ENCODE data around the gene DNAJA4.

The DNAJA4 gene

DNA sequence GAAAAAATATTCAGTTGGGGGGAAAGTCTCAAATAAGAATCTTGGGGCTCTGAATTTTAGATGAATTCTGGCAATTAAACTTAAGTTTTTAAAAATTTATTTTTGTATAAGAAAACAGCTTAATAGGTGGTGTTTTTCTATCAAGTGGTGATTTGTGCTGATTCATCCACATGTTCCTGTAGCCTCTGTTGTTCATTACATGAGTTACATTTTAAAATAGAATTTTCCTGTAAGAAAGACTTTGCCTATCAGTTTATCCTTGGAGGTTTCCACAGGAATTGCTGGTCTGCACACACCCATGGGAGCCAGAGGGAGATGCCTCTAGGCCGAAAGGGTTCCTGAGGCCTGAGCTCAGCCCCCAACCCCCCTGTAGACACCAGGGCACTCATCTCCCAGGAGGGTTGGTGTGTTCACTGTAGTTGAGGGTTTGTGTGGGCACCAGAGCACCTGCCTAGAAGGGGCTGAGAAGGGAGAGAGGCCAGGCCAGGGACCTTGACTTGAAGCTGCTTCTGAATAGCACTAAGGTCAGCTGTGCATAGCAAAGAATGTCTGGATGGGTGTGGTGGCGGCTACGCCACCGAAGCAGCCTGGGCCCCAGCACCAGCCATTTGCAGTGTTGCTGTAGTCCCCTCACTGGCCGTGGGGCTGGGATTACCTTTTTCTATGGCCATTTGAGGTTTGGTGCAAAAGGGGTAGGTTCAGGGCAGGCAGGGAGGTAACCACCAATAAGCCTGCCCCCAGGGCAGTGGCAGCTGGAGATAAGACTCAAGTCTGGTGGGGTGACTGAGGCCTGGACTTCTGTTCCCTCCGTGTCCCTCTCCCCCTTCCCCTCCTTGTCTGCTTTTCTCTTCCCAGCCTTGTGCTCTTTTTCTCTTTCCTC, 11.9 kb downstream of the DNAJA4 start:
- DNase-seq (ENCODE audit: low read depth): no peak
- no peak overlapping the region for H3K4me3 ChIP-seq (ENCODE audit: low read length)
- TF ChIP-seq, protein P1, sequence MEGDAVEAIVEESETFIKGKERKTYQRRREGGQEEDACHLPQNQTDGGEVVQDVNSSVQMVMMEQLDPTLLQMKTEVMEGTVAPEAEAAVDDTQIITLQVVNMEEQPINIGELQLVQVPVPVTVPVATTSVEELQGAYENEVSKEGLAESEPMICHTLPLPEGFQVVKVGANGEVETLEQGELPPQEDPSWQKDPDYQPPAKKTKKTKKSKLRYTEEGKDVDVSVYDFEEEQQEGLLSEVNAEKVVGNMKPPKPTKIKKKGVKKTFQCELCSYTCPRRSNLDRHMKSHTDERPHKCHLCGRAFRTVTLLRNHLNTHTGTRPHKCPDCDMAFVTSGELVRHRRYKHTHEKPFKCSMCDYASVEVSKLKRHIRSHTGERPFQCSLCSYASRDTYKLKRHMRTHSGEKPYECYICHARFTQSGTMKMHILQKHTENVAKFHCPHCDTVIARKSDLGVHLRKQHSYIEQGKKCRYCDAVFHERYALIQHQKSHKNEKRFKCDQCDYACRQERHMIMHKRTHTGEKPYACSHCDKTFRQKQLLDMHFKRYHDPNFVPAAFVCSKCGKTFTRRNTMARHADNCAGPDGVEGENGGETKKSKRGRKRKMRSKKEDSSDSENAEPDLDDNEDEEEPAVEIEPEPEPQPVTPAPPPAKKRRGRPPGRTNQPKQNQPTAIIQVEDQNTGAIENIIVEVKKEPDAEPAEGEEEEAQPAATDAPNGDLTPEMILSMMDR (conservative IDR thresholded peaks at IDR 0.05; ENCODE audit: low read length): no peak

DNA sequence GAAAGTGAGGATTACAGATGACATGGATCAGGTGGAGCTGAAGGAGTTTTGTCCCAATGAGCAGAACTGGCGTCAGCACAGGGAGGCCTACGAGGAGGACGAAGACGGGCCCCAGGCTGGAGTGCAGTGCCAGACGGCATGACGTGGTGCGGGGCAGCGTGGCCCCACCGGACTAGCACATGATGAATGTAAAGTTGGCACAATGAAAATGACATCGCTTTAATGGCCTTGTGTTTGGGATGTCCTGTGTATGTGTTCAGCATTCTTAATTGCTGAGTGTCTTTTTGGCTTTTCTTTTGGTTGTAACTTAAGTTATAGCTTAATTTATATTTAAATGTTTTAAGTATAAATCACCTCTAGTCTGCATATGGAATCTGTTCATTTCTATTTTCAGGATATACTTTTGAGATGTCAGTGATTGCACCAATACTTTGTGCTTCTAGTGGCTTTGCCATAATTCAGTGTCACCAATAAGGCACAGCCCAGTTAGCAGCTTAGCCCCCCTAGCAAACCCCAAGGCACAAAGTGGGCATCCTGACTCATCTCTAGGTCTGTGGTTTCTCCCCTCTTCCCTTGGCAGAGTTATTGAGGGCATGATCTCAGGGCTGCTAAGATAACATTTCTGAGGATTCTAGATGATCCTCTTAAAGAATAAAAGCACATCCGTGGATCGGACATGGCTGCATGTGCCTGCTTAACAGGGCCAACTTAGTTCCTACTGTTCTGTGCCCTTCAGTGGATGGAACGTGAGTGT, 16.1 kb downstream of the DNAJA4 start:
- TF ChIP-seq, protein P1 (conservative IDR thresholded peaks at IDR 0.05; ENCODE audit: low read length): no peak
- DNase-seq (ENCODE audit: low read depth): no peak
- no peak overlapping the region for H3K4me3 ChIP-seq (ENCODE audit: low read length)

DNA sequence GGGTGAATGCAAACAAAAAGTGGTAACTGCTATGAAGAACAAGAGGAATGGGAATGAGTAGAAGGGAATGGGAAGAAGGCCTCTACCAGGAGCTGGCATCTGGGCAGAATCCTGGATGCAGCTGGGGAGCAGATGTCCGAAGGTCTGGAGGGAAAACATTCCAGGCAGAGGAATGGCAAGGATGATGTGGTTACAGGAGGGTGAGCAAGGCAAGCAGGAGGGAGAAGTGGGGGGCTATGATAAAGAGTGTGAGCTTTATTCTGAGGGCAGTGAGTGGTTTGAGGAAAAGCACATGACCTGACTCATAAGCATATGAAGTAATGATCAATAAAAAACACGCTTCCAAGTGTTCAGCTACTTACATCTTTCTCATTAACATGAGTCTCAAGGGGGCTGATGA, 18.0 kb downstream of the DNAJA4 start:
- no peak overlapping the region for H3K4me3 ChIP-seq (ENCODE audit: low read length)
- DNase-seq (ENCODE audit: low read depth): peak; percentile 66
- TF ChIP-seq, protein P1 (conservative IDR thresholded peaks at IDR 0.05; ENCODE audit: low read length): no peak

DNA sequence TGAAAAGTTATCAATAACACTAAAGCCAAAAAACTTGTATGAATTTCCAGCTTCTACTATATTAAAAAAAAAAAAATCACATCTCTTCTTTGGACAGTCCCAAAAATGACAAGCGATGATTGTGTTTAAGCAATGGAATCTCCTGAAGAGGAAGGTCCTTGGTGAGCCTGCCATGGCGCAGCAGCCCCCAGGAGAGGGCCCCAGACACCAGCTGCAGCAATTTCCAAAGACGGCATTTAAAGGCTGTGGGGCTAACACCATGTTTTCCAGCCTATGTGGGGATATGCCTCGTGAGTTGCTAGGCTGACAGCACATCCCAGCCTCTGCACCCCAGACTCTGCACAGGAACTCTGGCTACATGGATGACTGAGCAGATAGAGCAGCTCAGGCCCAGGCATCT, 20.4 kb downstream of the DNAJA4 start:
- TF ChIP-seq, protein P1 (conservative IDR thresholded peaks at IDR 0.05; ENCODE audit: low read length): peak; percentile 7
- H3K4me3 ChIP-seq (ENCODE audit: low read length): no peak overlapping the region
- no peak for DNase-seq (ENCODE audit: low read depth)

DNA sequence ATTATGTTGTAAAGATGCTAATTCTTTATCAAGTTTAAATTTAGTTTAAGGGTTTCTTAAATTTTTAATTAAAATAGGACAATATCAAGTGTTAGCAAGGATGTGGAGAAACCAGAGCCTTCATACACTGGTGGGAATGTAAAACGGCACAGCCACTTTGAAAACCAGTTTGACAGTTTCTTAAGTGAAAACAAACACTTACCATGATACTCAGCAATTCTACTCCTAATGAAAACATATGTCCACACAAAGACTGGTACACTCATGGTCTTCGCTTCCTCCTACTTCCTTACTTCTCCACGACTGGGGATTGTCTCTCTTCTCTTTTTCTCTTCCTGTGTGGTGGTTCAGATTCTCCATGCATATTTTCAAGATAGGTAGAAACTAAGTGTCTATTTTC, 25.9 kb downstream of the DNAJA4 start:
- TF ChIP-seq, protein P1 (conservative IDR thresholded peaks at IDR 0.05; ENCODE audit: low read length): no peak
- no peak for DNase-seq (ENCODE audit: low read depth)
- no peak overlapping the region for H3K4me3 ChIP-seq (ENCODE audit: low read length)

DNA sequence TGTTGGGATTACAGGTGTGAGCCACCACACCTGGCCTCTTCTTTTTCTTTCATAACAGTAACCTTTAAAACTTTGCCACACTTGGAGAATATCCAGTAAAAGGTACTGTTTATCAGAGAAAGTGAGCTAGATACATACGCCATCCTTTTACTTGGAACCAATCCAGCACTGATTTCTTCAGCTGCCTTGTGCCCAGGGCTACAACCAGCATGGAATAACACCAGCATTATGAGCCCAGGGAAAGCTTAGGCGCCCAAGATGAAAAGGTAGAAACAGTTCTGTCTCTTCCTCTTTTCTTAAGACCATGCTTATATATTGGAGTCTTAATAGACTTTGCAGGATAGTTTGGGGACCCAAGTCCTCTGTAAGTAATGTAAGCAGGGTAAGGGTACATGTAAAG, 26.7 kb downstream of the DNAJA4 start:
- no peak overlapping the region for H3K4me3 ChIP-seq (ENCODE audit: low read length)
- DNase-seq (ENCODE audit: low read depth): no peak
- TF ChIP-seq, protein P1 (conservative IDR thresholded peaks at IDR 0.05; ENCODE audit: low read length): no peak
